ENCODE measurements around the gene OSBPL9.
A peak's percentile ranks its signal among the peaks of the same experiment; 100 is the strongest.

OSBPL9 gene

GRCh38 chr1:51616903-51617708 is at the start of gene OSBPL9:
OSBPL9 (plus strand) TSS chr1:51617092; CDS start chr1:51617111, 19 bp downstream.
- peak; percentile 31 for TF ChIP-seq CTCF (IDR thresholded peaks at IDR 0.05)
- Histone ChIP-seq H3K27ac (peak within 1 kb of the TSS; percentile 83), H3K9me3 (no peaks in the 10 kb centered on the region), H3K4me3 (ENCODE audit: low read depth in 1 of 2, low read length in 1 of 2) (peak within 1 kb of the TSS; percentile 85 to 100), H3K27me3 (no peaks in the 10 kb centered on the region), H3K4me1 (ENCODE audit: control insufficient read depth in 1 of 2, insufficient read depth in 1 of 2, low read depth in 1 of 2, low read length in 1 of 2) (peaks cover 38 to 46% of the 10 kb centered on the region in 2 experiments), H3K36me3 (no peaks in the 10 kb centered on the region)

GRCh38 chr1:51567653-51568052 is 49.2 kb upstream of the OSBPL9 start:
- H3K4me3 ChIP-seq (ENCODE audit: low read depth in 1 of 2, low read length in 1 of 2) = no peak overlapping the region
- H3K27ac ChIP-seq = no peak overlapping the region
- no peaks in the 10 kb centered on the region for H3K36me3 ChIP-seq
- peaks cover 21 to 22% of the 10 kb centered on the region in 2 experiments for H3K4me1 ChIP-seq (ENCODE audit: control insufficient read depth in 1 of 2, insufficient read depth in 1 of 2, low read depth in 1 of 2, low read length in 1 of 2)
- H3K27me3 ChIP-seq = no peaks in the 10 kb centered on the region
- no peak for TF ChIP-seq CTCF (IDR thresholded peaks at IDR 0.05)
- H3K9me3 ChIP-seq = no peaks in the 10 kb centered on the region

- H3K36me3 ChIP-seq = no peaks in the 10 kb centered on the region
- H3K27me3 ChIP-seq = no peaks in the 10 kb centered on the region
- no peak for TF ChIP-seq CTCF (IDR thresholded peaks at IDR 0.05)
- H3K4me3 ChIP-seq (ENCODE audit: low read depth in 1 of 2, low read length in 1 of 2) = no peak overlapping the region
- H3K9me3 ChIP-seq = no peaks in the 10 kb centered on the region
- peaks cover 21 to 22% of the 10 kb centered on the region in 2 experiments for H3K4me1 ChIP-seq (ENCODE audit: control insufficient read depth in 1 of 2, insufficient read depth in 1 of 2, low read depth in 1 of 2, low read length in 1 of 2)
- H3K27ac ChIP-seq = peak overlapping the region; percentile 80
Measured at GRCh38 chr1:51568231-51568935, 48.5 kb upstream of the OSBPL9 start.

GRCh38 chr1:51569284-51570062 is 47.4 kb upstream of the OSBPL9 start:
- H3K27me3 ChIP-seq = no peaks in the 10 kb centered on the region
- no peaks in the 10 kb centered on the region for H3K9me3 ChIP-seq
- peak overlapping the region; percentile 80 for H3K27ac ChIP-seq
- no peak overlapping the region for H3K4me3 ChIP-seq (ENCODE audit: low read depth in 1 of 2, low read length in 1 of 2)
- TF ChIP-seq CTCF (IDR thresholded peaks at IDR 0.05) = peak; percentile 14
- H3K36me3 ChIP-seq = no peaks in the 10 kb centered on the region
- peaks cover 21 to 22% of the 10 kb centered on the region in 2 experiments for H3K4me1 ChIP-seq (ENCODE audit: control insufficient read depth in 1 of 2, insufficient read depth in 1 of 2, low read depth in 1 of 2, low read length in 1 of 2)

- no peaks in the 10 kb centered on the region for H3K27me3 ChIP-seq
- no peaks in the 10 kb centered on the region for H3K9me3 ChIP-seq
- H3K4me1 ChIP-seq (ENCODE audit: control insufficient read depth in 1 of 2, insufficient read depth in 1 of 2, low read depth in 1 of 2, low read length in 1 of 2) = peaks cover 21 to 22% of the 10 kb centered on the region in 2 experiments
- peak overlapping the region; percentile 80 for H3K27ac ChIP-seq
- no peak for TF ChIP-seq CTCF (IDR thresholded peaks at IDR 0.05)
- no peak overlapping the region for H3K4me3 ChIP-seq (ENCODE audit: low read depth in 1 of 2, low read length in 1 of 2)
- H3K36me3 ChIP-seq = no peaks in the 10 kb centered on the region
Measured at GRCh38 chr1:51570063-51570710, 46.7 kb upstream of the OSBPL9 start.
